Measurements from ENCODE around the gene TMEM209.
"Not testable (repeated sequence)": the region's sequence is repeated elsewhere in the genome, so short reads cannot be mapped to it uniquely, and the experiment has no call there.

Gene TMEM209

DNA sequence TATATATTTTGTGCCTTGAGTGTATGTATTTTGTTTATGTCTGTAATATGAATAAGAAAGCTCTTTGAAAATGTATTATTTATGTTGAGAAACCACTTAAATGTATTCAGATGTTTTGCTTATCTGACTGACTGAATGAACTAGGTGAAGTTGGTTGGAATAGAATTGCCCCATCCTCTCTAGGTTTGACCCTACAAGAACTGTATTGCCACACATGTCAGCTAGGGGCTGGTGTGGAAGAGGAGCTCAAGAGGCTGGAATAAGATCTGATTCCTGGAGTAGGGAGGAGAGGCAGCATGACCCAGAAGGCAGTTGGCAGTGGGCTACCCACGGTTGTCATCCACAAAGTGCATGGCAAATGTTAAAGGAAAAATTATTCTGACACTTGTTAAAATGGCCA is 11.5 kb upstream of the TMEM209 start:
- DNase-seq = no peak

DNA sequence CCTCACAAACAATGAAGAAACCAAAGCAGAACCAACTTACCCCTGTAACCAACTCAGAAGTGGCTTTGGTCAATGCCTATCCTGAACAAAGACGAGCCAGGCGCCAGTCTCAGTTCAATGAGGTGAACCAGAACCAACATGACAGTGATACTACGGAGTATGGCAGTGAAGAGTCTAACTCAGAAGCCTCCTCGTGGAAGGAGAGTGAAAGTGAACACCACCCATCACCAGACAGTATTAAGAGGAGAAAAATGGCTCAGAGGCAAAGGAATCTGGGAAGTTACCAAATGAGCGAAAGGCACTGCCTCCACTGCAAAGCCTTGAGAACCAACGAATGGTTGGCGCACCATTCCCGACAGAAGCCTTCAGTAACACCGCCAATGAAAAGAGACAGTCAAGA is 10.8 kb upstream of the TMEM209 start:
- DNase-seq = no peak

DNA sequence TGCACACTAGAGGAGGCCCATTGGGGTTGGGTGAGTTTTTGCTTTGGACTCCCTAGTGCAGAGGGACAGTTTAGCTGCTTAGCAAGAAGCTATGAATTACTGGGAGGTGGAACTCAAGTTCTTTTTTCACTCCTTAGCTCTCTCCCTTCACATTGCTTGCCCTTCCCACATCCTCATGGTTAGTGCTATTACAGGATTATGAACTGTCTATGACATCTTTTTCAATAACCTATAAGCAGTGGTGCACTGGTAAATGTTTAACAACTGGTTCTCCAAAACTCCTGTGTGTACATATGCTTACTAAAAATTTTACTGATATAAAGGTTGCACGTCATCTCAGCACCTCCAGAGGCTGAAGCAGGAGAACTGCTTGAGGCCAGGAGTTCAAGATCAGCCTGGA is 8.6 kb upstream of the TMEM209 start:
- DNase-seq = no peak

DNA sequence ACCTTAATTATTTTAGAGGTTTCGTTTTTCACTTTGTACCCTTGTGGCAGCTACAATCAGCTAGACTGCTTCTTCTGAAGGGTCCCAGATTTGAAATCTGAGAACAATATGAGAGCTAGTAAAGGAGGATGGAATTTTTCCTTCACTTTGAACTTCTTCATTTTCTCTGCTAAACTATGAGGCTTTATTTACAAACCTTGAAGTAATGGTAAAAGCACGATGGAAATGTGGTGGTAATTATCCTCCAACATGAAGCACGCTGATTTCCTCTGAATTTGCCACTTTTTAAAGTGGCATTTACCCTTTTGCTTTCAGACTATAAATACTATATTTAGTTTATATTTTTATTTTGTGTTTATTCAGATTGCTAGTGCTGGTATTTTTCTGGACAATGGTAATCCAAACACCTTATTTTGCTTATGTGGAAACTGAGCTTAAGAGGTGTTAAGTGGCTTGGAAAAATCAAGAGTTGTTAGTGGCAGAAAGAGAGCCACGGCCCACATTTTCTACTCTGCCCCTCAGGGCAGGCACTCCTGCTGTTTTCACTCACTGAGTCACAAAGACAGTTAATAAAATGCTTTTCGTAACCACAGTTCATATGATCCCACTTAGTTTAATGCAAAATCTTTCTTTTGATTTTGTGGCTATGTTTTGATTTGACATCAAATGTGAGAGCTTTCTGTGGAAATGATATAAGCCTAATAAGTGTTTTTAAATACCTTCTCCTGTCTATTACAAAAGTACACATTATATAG is 5.2 kb upstream of the TMEM209 start:
- no peak for DNase-seq

DNA sequence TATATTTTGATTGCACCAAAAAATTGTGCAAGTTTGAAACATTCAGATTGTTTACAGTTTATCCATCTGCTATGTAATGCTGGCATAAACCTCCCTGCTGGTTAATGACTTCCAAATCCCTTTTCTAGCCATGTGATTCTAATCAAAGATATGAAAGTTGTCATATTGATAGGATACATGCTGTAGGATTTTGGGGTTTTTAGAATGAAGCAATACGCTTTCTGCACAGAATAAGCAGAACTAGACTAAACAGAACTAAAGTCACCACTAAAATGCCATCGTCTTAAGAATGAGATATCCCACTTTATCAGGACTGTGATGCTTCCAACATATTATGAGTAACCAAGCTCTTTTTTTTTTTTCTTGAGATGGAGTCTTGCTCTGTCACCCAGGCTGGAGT is 3.3 kb upstream of the TMEM209 start:
- no peak for DNase-seq

DNA sequence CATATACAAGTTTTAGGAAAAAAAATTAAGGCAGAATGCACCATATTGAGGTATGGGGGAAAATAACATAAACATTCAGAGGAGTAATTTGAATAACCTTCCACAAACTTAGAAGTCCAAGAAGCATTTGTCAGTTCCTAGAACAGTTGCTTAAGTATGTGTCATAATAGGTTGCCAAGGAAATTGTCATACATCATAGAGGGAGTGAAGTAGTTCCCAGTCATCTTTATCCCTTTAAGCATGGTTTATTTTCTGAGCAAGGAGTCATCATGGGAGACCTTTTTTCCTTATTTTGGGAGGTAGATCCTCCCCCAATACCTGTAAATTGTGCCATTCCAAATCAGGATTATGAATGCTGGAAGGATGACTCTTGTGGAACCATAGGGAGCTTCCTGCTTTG is 2.4 kb upstream of the TMEM209 start, which contains the start of gene SSMEM1:
Gene SSMEM1, plus strand, starts transcription at position 219 of the 400 bp plus-strand sequence. Its CDS starts 51 bp downstream, at position 270.
- DNase-seq = no peak

DNA sequence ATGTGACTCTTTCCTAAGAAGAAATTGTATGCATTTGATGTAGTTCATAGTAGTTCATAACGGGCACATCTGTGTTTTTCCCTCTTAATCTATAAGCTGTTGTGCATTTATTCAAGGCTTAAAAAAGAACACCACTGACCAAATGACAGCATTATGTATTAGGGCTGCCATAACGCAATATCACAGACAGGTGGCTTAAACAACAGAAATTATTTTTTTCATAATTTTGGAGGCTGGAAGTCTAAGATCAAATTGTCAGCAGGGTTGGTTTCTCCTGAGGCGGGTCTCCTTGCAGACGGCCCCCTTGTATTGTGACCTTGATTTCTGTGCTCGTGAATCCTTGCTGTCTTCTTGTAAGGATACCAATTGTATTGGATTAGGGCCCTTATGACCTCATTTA is 1.8 kb upstream of the TMEM209 start:
- no peak for DNase-seq

DNA sequence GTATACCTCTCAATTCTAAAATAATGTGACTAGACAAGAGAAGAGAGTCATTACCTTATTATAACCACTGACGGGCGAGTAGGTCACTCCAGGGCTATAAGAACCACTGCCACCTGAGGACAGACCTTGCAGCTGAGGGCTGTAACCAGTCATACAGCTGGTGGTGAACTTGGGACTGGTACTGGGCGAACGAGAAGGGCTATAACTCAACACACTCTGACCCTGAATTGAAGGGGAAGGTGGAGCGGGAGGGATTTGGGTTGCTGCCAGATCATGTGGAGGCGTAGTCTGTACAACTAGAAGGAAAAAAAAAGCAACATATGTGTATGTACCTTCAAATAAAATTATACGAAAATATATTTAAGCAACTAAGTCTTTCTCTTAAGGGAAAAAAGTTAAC is 3.4 kb downstream of the TMEM209 start:
- DNase-seq = no peak

DNA sequence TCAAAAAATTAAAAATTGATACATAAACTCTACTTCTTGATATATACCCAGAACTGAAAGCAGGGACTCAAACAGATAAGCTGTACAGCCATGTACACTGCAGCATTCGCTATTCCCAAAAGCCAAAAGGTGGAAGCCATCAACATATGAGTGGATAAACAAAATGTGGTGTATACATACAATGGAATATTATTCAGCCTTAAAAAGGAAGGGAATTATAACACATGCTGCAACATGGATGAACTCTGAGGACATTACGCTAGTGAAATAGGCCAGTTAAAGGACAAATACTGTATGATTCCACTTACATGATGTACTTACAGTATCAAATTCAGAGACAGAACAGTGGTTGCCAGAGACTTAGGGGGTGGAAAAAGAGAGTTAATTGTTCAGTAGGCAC is 8.1 kb downstream of the TMEM209 start:
- DNase-seq = no peak

DNA sequence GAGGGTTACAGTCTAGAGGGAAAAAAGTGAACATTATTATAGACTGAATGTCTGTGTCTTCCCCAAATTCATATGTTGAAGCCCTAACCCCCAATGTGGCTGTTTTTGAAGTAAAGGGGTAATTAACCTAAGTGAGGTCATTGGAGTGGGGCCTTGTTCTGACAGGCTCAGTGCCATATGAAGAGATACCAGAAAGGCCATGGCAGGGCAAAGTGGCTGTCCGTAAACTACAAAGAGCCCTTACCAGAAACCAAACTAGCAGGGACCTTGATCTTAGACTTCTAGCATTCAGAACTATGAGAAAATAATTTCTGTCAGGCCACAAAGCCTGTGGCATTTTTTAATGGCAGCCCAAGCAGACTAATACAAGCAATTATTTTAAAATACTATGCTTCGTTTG is 8.7 kb downstream of the TMEM209 start:
- DNase-seq = no peak

DNA sequence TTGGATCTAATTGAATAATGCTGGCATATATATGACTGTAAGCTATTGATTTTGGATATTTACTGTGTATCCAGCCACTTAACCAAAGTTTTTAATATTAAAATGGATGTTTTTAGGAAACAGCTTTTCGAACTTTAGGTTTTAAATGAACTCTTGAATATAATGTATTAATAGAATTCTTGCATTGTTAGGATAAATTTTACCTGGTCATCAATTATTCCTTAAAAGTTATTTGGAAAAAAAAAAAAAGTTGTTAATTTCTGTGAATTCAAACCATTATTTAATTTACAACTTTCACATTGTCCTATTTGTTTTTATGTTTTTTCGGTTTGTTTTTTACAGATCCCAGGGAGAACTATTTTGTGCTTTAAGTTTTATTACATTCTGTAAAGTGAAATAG is 9.8 kb downstream of the TMEM209 start:
- DNase-seq = no peak

DNA sequence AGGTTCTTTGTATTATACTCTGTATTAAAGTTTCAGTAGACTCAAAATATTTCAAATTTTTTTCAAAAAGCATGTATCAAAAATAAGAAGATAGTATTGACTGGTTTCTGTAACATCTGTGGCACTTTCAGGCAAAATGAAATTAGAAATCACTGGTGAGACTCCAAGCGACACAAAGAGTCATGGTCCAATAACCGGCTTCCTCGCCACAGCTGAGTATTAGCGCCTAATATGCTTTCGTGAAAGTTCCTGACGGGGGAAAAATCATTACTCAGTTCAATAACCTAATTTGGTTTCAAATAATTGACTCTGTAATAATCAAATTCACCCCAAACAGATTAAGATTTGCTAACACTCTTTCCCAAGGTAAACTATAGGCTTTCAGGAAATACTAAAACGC is 13.4 kb downstream of the TMEM209 start:
- DNase-seq = no peak

DNA sequence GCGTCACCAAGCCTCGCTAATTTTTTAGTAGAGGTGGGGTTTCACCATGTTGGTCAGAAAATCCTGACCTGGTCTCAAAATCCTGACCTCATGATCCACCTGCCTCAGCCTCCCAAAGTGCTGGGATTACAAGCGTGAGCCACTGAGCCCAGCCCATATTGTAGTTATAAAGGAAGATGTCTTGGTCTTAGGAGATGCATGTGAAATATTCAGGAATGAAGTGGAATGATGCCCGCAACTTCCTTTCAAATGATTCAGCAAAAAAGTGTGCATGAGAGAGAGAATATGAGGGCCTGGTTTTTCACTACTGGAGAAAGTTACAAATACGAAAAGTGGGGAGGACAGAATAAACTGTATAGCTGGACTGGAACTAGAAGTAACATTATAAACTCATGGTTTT is 15.9 kb downstream of the TMEM209 start:
- no peak for DNase-seq

DNA sequence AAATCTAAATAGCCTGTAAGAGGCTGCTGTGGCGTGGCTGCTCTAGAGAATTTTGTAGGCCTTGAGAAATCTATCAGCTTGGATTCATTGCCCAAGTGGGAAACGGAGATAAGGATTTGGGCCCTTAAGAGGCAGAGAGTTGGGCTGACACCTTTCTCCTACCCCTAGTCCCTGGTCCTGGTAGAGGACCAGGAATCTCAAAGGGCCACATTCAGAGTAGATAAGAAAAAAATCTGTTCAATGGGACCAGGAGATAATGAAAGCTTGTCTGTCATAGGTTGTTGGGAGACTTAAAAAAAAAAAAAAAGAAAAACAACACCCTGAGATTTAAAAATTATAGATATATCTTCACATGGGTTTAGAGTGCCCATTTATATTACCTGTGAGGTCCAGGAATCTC is 17.8 kb downstream of the TMEM209 start:
- no peak for DNase-seq

DNA sequence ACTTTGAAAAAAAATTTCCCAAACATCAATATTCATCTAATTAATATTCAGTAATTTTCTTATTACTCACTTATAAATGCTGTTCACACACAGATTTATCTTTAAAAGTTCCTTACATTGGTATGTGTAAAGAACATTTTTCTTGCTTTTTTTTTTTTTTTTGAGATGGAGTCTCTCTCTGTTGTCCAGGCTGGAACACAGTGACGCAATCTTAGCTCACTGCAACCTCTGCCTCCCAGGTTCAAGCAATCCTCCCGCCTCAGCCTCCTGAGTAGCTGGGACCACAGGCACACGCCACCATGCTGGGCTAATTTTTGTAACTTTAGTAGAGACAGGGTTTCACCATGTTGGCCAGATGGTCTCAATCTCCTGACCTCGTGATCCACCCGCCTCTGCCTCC is 20.9 kb downstream of the TMEM209 start:
- DNase-seq = not testable (repeated sequence)

DNA sequence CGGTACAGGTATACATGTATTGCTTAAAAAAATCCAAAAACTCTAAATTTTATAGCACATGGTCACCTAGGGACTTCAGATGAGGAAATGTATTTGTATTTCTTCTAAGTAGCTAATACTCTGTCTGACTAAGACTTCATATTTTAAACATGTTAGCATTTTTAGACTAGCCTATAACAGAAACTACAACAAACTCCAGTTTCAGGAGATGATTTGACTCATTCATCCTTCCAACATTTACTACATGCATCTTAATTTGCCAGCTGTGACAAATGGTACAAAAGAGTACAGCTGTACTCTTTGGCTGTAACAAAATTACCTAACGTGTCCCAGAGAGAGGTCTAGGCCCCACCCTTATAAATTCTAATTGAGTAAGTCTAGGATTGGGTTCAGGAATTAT is 22.2 kb downstream of the TMEM209 start:
- DNase-seq = no peak

DNA sequence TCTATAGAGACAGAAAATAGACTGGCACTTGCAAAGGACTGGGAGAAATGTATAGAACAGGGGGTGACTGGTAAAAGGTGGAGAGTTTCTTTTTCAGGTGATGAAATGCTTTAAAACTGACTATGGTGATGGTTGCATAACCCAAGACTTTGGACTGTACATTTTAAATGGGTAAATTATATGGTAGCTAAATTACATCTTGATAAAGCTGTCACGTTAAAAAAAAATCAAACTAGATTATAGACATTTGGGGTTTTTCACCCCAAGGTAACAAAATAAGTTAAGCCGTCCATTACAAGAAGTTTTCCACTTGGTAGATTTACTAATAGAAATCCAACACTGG is 24.0 kb downstream of the TMEM209 start:
- DNase-seq = no peak

DNA sequence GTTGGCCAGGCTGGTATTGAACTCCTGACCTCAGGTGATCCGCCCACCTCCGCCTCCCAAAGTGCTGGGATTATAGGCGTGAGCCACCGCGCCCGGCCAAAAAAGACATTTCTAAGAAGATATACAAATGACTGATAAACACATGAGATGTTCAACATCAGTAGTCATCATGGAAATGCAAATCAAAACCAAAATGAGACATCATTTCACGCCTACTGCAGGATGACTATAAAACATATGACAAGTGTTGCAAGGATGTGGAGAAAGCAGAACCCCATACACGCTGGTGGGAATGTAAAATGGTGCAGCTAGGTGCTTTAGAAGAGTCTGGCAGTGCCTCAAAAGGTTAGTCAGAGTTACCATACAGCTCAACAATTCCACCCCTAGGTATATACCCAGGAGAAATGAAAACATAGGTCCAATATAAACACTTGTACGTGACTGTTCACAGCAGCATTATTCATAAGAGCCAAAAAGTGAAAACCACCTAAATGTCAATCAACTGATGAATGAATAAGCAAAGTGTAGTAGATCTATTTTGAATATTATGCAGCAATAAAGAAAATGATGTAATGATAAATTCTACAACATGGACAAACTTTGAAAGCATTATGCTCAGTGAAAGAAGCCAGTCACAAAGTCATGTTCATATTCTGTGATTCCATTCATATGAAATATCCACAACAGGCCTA is 24.5 kb downstream of the TMEM209 start:
- DNase-seq = peak; percentile 48 to 53

DNA sequence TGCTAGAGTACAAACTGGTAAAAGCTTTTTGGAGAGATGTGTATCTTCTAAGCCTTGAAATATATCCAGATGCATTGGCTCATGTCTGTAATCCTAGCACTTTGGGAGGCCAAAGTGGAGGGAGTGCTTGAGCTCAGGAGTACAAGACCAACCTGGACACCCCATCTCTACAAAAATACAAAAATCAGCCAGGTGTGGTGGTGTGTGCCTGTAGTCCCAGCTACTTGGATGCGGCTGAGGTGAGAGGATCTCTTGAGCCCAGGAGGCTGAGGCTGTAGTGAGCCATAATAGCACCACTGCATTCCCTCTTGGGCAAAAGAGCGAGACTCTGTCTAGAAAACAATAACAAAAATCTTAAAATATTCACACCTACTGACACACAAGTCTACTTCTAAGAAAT is 25.6 kb downstream of the TMEM209 start:
- DNase-seq = no peak

DNA sequence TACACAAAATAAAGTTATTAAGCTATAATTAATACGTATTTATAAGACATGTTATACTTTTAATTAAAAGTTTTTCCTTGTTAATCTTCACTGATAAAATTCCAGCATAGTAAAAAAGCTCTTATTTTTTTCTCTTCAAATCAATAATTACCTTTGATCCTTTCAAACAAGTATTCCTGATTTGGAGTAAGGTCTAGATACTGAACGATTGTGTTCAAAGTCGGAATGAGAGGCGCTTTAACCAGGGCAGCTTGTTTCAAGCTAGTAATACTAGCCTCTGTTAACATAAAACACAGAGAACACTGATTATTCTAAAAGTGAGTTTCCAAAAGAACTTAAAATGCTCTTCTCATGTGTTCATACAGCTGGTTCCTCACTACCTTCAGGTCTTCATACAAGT is 27.0 kb downstream of the TMEM209 start:
- DNase-seq = no peak

DNA sequence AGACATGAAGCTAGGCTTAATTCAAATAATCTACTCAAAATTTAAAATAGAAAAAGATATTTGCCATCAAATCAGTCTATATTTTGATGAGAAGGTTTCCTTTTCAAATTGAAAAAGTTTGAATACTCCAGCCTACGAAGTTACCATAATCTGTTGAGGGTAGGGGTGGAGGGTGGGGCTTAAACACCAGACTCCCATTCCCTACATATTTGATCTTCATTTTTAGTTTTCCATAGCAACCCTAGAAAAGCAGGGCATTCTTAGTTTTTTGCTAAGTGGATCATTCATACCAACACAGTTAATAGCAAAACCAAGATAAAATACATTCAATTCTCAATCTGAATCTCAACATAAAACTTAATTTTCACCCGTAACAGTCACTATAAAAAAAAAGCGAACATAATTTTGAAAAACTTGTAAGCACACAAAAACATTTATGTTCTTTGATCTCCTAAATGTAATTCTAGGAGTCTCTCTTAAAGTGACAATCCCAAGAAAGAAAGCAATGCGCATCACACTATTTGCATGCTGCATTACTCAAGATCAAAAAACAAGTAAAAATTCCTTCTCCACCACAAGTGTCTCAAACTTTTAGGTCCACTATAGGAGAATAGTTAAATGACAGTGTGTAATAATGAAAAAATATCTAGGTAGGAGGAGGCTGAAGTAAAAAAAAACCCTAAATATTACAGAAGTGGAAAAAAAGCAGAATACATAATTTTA is 30.8 kb downstream of the TMEM209 start:
- DNase-seq = no peak

DNA sequence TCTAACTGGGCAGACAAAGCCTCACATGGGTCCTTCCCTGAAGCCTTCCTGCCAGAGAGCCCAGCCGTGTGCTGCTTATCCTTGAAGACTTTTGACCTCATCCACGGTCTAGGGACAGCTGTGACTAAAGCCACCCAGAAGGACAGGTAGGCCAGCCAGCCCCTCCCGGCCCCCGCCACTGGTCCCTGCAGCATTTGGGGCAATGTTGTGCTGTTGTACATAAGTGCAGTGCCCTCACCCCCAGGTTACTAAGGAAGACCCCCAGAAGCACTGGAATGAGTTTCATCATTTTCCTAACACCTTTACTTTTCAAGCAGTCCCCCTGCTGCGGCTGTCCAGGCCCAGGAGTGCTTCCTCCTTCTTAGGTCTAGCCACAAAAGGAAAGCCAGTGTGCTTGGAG is 43.0 kb downstream of the TMEM209 start:
- no peak for DNase-seq

DNA sequence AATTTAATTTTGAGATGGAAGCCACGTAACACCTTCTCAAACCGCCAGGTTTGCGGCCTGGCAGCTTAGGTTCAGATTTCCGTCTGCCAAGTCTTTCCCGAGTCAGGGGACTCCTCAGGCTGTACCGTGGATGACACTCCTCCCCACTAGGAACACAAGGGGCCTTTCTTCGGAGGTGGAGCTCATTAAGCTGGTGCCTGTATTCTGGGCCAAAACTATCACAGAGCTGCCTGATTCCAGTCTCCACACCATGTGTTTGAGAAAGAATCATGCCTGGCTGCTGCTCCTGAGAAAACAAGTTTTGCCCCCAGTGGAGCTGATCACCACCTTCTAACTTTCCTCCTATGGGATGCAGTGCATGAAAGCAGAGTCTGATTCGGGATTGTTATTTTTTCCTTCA is 44.8 kb downstream of the TMEM209 start:
- DNase-seq = no peak

DNA sequence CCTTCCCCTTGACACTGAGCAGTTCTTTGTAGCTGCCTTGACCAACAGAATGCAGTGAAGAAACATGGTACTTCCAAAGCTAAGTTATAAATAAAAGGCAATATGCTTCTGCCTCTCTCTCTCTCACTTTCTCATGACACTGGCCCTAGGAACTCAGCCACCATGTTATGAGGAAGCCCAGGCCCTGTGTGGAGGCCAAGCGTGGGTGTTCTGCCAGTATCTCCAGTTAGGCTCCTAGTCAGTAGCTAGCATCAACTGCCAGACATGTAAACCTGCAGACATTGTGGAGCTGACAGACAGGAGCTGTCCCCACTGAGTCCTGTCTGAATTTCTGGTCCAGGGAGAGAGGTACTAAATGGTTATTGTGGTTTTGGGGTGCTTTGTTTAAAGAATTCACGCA is 45.2 kb downstream of the TMEM209 start:
- no peak for DNase-seq

Data from stimulated activated CD4-positive, alpha-beta T cell treated with anti-CD3 and anti-CD28 coated beads, Interleukin-2, amount 100 ng/mL, for 24 hours (primary cell).